ENCODE results near the gene KRTAP5-10.
"Not testable (repeated sequence)": the region's sequence is repeated elsewhere in the genome, so short reads cannot be mapped to it uniquely, and the experiment has no call there.

Gene KRTAP5-10

GRCh38 chr11:71565263-71565662 lies at the start of gene KRTAP5-10:
KRTAP5-10 (plus strand) TSS chr11:71565563; CDS start chr11:71565588, 25 bp downstream.
- Histone ChIP-seq H3K36me3 (ENCODE audit: control insufficient read depth, insufficient read depth, low read length) (no peaks in the 10 kb centered on the region), H3K27me3 (ENCODE audit: control insufficient read depth, insufficient read depth, low read length) (no peaks in the 10 kb centered on the region), H3K4me3 (ENCODE audit: low read length) (no peak within 1 kb of the TSS), H3K9ac (ENCODE audit: low read length) (no peak within 1 kb of the TSS), H3K4me1 (ENCODE audit: control insufficient read depth, insufficient read depth, low read length) (no peaks in the 10 kb centered on the region), H3K27ac (ENCODE audit: low read depth, low read length) (no peak within 1 kb of the TSS)

GRCh38 chr11:71518506-71519471 lies 46.6 kb upstream of the KRTAP5-10 start:
- Histone ChIP-seq H3K27me3 (ENCODE audit: control insufficient read depth, insufficient read depth, low read length) (no peaks in the 10 kb centered on the region), H3K4me3 (ENCODE audit: low read length) (no peak overlapping the region), H3K4me1 (ENCODE audit: control insufficient read depth, insufficient read depth, low read length) (no peaks in the 10 kb centered on the region), H3K9ac (ENCODE audit: low read length) (no peak overlapping the region), H3K36me3 (ENCODE audit: control insufficient read depth, insufficient read depth, low read length) (no peaks in the 10 kb centered on the region), H3K27ac (ENCODE audit: low read depth, low read length) (no peak overlapping the region)

- Histone ChIP-seq H3K9ac (ENCODE audit: low read length) (no peak overlapping the region), H3K27me3 (ENCODE audit: control insufficient read depth, insufficient read depth, low read length) (no peaks in the 10 kb centered on the region), H3K36me3 (ENCODE audit: control insufficient read depth, insufficient read depth, low read length) (no peaks in the 10 kb centered on the region), H3K4me3 (ENCODE audit: low read length) (no peak overlapping the region), H3K27ac (ENCODE audit: low read depth, low read length) (no peak overlapping the region), H3K4me1 (ENCODE audit: control insufficient read depth, insufficient read depth, low read length) (no peaks in the 10 kb centered on the region)
Measured at GRCh38 chr11:71519546-71519945, 45.8 kb upstream of the KRTAP5-10 start.

- no peak overlapping the region for H3K9ac ChIP-seq (ENCODE audit: low read length)
- no peaks in the 10 kb centered on the region for H3K4me1 ChIP-seq (ENCODE audit: control insufficient read depth, insufficient read depth, low read length)
- H3K27ac ChIP-seq (ENCODE audit: low read depth, low read length) = no peak overlapping the region
- no peaks in the 10 kb centered on the region for H3K36me3 ChIP-seq (ENCODE audit: control insufficient read depth, insufficient read depth, low read length)
- H3K4me3 ChIP-seq (ENCODE audit: low read length) = no peak overlapping the region
- no peaks in the 10 kb centered on the region for H3K27me3 ChIP-seq (ENCODE audit: control insufficient read depth, insufficient read depth, low read length)
Measured at GRCh38 chr11:71525188-71525937, 40.0 kb upstream of the KRTAP5-10 start.

GRCh38 chr11:71525938-71526495 lies 39.3 kb upstream of the KRTAP5-10 start:
- Histone ChIP-seq H3K9ac (ENCODE audit: low read length) (no peak overlapping the region), H3K27ac (ENCODE audit: low read depth, low read length) (no peak overlapping the region)

GRCh38 chr11:71526796-71527575 lies 38.4 kb upstream of the KRTAP5-10 start, which contains the start of gene KRTAP5-7:
KRTAP5-7 (plus strand) TSS chr11:71527267; CDS start chr11:71527301, 34 bp downstream.
- H3K9ac ChIP-seq (ENCODE audit: low read length); H3K27ac ChIP-seq (ENCODE audit: low read depth, low read length); H3K4me3 ChIP-seq (ENCODE audit: low read length); H3K4me1 ChIP-seq (ENCODE audit: control insufficient read depth, insufficient read depth, low read length); H3K36me3 ChIP-seq (ENCODE audit: control insufficient read depth, insufficient read depth, low read length); H3K27me3 ChIP-seq (ENCODE audit: control insufficient read depth, insufficient read depth, low read length): not testable (repeated sequence)

More at GRCh38 chr11:71525938-71526495, 39.3 kb upstream of the KRTAP5-10 start:
- H3K27me3 ChIP-seq (ENCODE audit: control insufficient read depth, insufficient read depth, low read length) = no peaks in the 10 kb centered on the region
- no peaks in the 10 kb centered on the region for H3K36me3 ChIP-seq (ENCODE audit: control insufficient read depth, insufficient read depth, low read length)
- H3K4me1 ChIP-seq (ENCODE audit: control insufficient read depth, insufficient read depth, low read length) = no peaks in the 10 kb centered on the region
- H3K4me3 ChIP-seq (ENCODE audit: low read length) = no peak overlapping the region

- no peak overlapping the region for H3K4me3 ChIP-seq (ENCODE audit: low read length)
- no peaks in the 10 kb centered on the region for H3K4me1 ChIP-seq (ENCODE audit: control insufficient read depth, insufficient read depth, low read length)
- H3K9ac ChIP-seq (ENCODE audit: low read length) = no peak overlapping the region
- no peaks in the 10 kb centered on the region for H3K36me3 ChIP-seq (ENCODE audit: control insufficient read depth, insufficient read depth, low read length)
- H3K27ac ChIP-seq (ENCODE audit: low read depth, low read length) = no peak overlapping the region
- H3K27me3 ChIP-seq (ENCODE audit: control insufficient read depth, insufficient read depth, low read length) = no peaks in the 10 kb centered on the region
Measured at GRCh38 chr11:71527576-71528210, 37.7 kb upstream of the KRTAP5-10 start.

- Histone ChIP-seq H3K27ac (ENCODE audit: low read depth, low read length) (no peak overlapping the region), H3K27me3 (ENCODE audit: control insufficient read depth, insufficient read depth, low read length) (no peaks in the 10 kb centered on the region)
Measured at GRCh38 chr11:71530602-71531001, 34.8 kb upstream of the KRTAP5-10 start.

GRCh38 chr11:71532036-71532610 lies 33.2 kb upstream of the KRTAP5-10 start:
- no peak overlapping the region for H3K9ac ChIP-seq (ENCODE audit: low read length)
- peaks cover 2% of the 10 kb centered on the region for H3K27me3 ChIP-seq (ENCODE audit: control insufficient read depth, insufficient read depth, low read length)
- H3K27ac ChIP-seq (ENCODE audit: low read depth, low read length) = no peak overlapping the region
- no peaks in the 10 kb centered on the region for H3K4me1 ChIP-seq (ENCODE audit: control insufficient read depth, insufficient read depth, low read length)
- H3K4me3 ChIP-seq (ENCODE audit: low read length) = no peak overlapping the region
- no peaks in the 10 kb centered on the region for H3K36me3 ChIP-seq (ENCODE audit: control insufficient read depth, insufficient read depth, low read length)

More at GRCh38 chr11:71530602-71531001, 34.8 kb upstream of the KRTAP5-10 start:
- H3K9ac ChIP-seq (ENCODE audit: low read length) = no peak overlapping the region
- no peak overlapping the region for H3K4me3 ChIP-seq (ENCODE audit: low read length)
- no peaks in the 10 kb centered on the region for H3K36me3 ChIP-seq (ENCODE audit: control insufficient read depth, insufficient read depth, low read length)
- no peaks in the 10 kb centered on the region for H3K4me1 ChIP-seq (ENCODE audit: control insufficient read depth, insufficient read depth, low read length)

GRCh38 chr11:71534711-71535608 lies 30.4 kb upstream of the KRTAP5-10 start:
- not testable (repeated sequence) for H3K4me3 ChIP-seq (ENCODE audit: low read length); H3K4me1 ChIP-seq (ENCODE audit: control insufficient read depth, insufficient read depth, low read length); H3K9ac ChIP-seq (ENCODE audit: low read length); H3K36me3 ChIP-seq (ENCODE audit: control insufficient read depth, insufficient read depth, low read length); H3K27me3 ChIP-seq (ENCODE audit: control insufficient read depth, insufficient read depth, low read length); H3K27ac ChIP-seq (ENCODE audit: low read depth, low read length)
